Natural killer cell treated with Interleukin-12 subunit alpha and Interleukin-12 subunit beta and Interleukin-15 and Interleukin-18, amount 100 ng/mL, for 72 hours (primary cell): ENCODE data around the gene DUSP19. TPM values are rescaled to one million over a fixed set of nuclear protein-coding genes. Genes with fewer than 3 reads are reported as not detected.
A peak's percentile ranks its signal among the peaks of the same experiment; 100 is the strongest.

ENCODE experiments used
- ATAC-seq, 2 donors: fragments of 150-1000 bp; cut with Tn5 transposase in 1 of 2; sonication (Bioruptor Pico), chemical (Tn5 transposase) in 1 of 2; 2 replicates each; pipeline ENCODE4 v1.10.0; 2021
- DNase-seq: peaks from one replicate; pipeline ENCODE4 v3.0.0; 2022; ENCODE audit warnings: low spot score
- H3K27ac Mint-ChIP-seq, 2 donors: 1 replicate in 1 of 2; 2 replicates in 1 of 2; pipeline ENCODE4 v1.8.0; 2022; ENCODE audit warnings: mixed read lengths in 2 of 2, mild to moderate bottlenecking in 1 of 2, moderate library complexity in 1 of 2
- H3K27me3 Mint-ChIP-seq, 2 donors: 1 replicate in 1 of 2; 2 replicates in 1 of 2; pipeline ENCODE4 v1.8.0; 2022; ENCODE audit warnings: mixed read lengths in 2 of 2
- H3K36me3 Mint-ChIP-seq: one replicate; pipeline ENCODE4 v1.8.0; 2022; ENCODE audit warnings: mixed read lengths
- H3K4me1 Mint-ChIP-seq, 2 donors: 1 replicate in 1 of 2; 2 replicates in 1 of 2; pipeline ENCODE4 v1.8.0; 2022; ENCODE audit warnings: low read depth in 2 of 2, mixed read lengths in 2 of 2, mild to moderate bottlenecking in 1 of 2
- H3K4me3 Mint-ChIP-seq: one replicate; pipeline ENCODE4 v1.8.0; 2022; ENCODE audit warnings: mixed read lengths
- H3K9me3 Mint-ChIP-seq: 2 replicates; pipeline ENCODE4 v1.8.0; 2022; ENCODE audit warnings: mixed read lengths
- total RNA-seq, 2 donors: library from RNA; stranded (reverse); gene quantifications; one replicate each; pipeline ENCODE4 v1.2.3, GENCODE V29; 2022

DUSP19 gene
- total RNA-seq, 2 donors from 2014 or later: 1.4 to 1.5 TPM

- Mint-ChIP-seq H3K4me1 (peaks cover 15 to 25% of the 10 kb centered on the region in 2 donors), H3K9me3 (no peaks in the 10 kb centered on the region), H3K4me3 (peak within 1 kb of the TSS; percentile 97), H3K27ac (peak within 1 kb of the TSS; percentile 93 to 96), H3K27me3 (peaks cover 22 to 23% of the 10 kb centered on the region in 2 donors), H3K36me3 (peaks cover 4% of the 10 kb centered on the region)
- peak; percentile 94 to 97 for ATAC-seq
- DNase-seq: peak; percentile 90
Observed at GRCh38 chr2:183124222-183124956, 45.8 kb downstream of the DUSP19 start, which contains the start of gene NUP35. NUP35 (plus strand) TSS chr2:183124443; CDS start chr2:183124458, 15 bp downstream.

DNA sequence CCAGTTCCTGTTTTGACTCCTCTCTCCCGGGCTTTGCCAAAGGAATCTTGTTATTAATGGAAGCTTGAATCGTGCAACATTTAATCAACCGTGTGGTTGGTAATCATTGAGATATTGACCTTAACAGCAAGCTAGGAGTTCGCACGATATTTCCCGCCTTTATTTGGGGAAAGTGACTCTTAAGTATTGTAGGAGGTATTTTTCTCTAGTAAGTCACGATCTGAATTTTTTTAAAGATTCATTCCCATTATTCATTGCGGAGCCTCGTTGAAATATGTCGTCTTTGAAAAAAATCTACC lies 46.4 kb downstream of the DUSP19 start:
- no peak for ATAC-seq
- peaks cover 15 to 25% of the 10 kb centered on the region in 2 donors for H3K4me1 Mint-ChIP-seq
- H3K27ac Mint-ChIP-seq: peak overlapping the region; percentile 93 to 96
- H3K27me3 Mint-ChIP-seq: peaks cover 16 to 21% of the 10 kb centered on the region in 2 donors
- H3K36me3 Mint-ChIP-seq: peaks cover 4% of the 10 kb centered on the region
- no peak for DNase-seq
- peak overlapping the region; percentile 97 for H3K4me3 Mint-ChIP-seq
- H3K9me3 Mint-ChIP-seq: no peaks in the 10 kb centered on the region

DNA sequence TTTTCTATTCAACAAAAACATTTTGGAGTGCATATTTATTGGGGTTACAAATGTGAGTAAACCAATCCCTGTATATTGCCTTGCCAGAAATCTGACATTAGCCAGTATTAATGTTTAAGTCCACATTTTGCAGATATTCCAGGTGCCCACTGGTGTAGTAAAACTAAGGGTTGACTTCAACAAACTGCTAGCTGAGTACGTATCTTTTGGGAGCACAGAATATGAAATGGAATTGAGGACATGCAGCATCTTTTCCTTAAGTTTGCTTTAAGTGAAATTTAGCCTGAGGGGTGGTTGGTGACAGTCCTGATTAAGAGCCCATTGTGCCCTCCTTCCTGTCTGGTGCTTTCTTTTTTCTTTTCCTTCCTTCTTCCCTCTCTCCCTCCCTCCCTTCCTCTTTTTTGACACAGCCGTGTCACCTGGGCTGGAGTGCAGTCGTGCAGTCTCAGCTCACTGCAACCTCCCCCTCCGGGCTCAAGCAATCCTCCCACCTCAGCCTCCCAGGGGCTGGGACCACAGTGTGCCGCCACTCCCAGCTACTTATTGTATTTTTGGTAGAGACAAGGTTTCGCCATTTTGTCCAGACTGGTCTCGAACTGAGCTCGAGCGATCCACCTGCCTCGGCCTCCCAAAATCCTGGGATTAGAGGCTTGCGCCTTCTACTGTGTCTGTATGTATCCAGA lies 47.3 kb downstream of the DUSP19 start:
- H3K9me3 Mint-ChIP-seq: no peaks in the 10 kb centered on the region
- H3K27me3 Mint-ChIP-seq: peaks cover 8 to 14% of the 10 kb centered on the region in 2 donors
- H3K36me3 Mint-ChIP-seq: peaks cover 4% of the 10 kb centered on the region
- peaks cover 15 to 25% of the 10 kb centered on the region in 2 donors for H3K4me1 Mint-ChIP-seq
- H3K27ac Mint-ChIP-seq: peak overlapping the region; percentile 93 to 96
- DNase-seq (no peak), ATAC-seq (no peak)
- peak overlapping the region; percentile 97 for H3K4me3 Mint-ChIP-seq

- Mint-ChIP-seq H3K9me3 (no peaks in the 10 kb centered on the region), H3K27ac (no peak overlapping the region), H3K4me1 (peaks cover 15 to 25% of the 10 kb centered on the region in 2 donors), H3K4me3 (no peak overlapping the region), H3K27me3 (peaks cover 0 to 10% of the 10 kb centered on the region in 2 donors), H3K36me3 (peaks cover 4% of the 10 kb centered on the region)
- no peak for ATAC-seq
- DNase-seq: no peak
Observed at GRCh38 chr2:183126635-183127034, 48.1 kb downstream of the DUSP19 start.

DNA sequence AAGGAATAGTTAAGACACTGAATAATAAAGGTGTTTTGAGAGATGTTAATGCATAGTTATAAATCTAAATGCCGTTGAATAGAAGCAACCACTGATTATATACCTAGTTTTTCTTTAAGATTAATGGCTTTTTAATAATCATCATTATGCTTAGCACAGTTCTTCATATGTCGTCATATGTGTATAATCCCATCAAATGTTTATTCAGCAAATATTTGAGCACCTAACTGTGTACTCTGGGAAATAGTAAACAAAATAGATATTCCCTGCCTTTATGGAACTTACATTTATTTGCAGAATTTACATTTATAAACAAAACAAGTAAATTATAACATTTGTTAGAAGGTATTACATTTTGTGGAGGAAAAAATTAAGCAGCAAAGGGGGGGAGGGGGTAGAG lies 55.5 kb downstream of the DUSP19 start:
- peaks cover 14% of the 10 kb centered on the region for H3K36me3 Mint-ChIP-seq
- no peaks in the 10 kb centered on the region for H3K9me3 Mint-ChIP-seq
- no peak overlapping the region for H3K27ac Mint-ChIP-seq
- H3K27me3 Mint-ChIP-seq: no peaks in the 10 kb centered on the region
- H3K4me3 Mint-ChIP-seq: no peak overlapping the region
- DNase-seq (no peak), ATAC-seq (no peak)
- peaks cover 0 to 6% of the 10 kb centered on the region in 2 donors for H3K4me1 Mint-ChIP-seq

GRCh38 chr2:183148955-183149354 lies 70.4 kb downstream of the DUSP19 start:
- H3K36me3 Mint-ChIP-seq: peaks cover 30% of the 10 kb centered on the region
- DNase-seq (no peak), ATAC-seq (no peak)
- no peak overlapping the region for H3K4me3 Mint-ChIP-seq
- no peak overlapping the region for H3K27ac Mint-ChIP-seq
- H3K27me3 Mint-ChIP-seq: no peaks in the 10 kb centered on the region
- H3K4me1 Mint-ChIP-seq: peaks cover 0 to 3% of the 10 kb centered on the region in 2 donors
- no peaks in the 10 kb centered on the region for H3K9me3 Mint-ChIP-seq

GRCh38 chr2:183149489-183149888 lies 70.9 kb downstream of the DUSP19 start:
- no peak overlapping the region for H3K4me3 Mint-ChIP-seq
- DNase-seq (no peak), ATAC-seq (no peak)
- H3K27ac Mint-ChIP-seq: no peak overlapping the region
- no peaks in the 10 kb centered on the region for H3K9me3 Mint-ChIP-seq
- H3K27me3 Mint-ChIP-seq: no peaks in the 10 kb centered on the region
- peaks cover 0 to 3% of the 10 kb centered on the region in 2 donors for H3K4me1 Mint-ChIP-seq
- H3K36me3 Mint-ChIP-seq: peaks cover 30% of the 10 kb centered on the region

Other genes with a start within 250 kb of the DUSP19 start
- not detected for gene FRZB, start 212.1 kb upstream of the DUSP19 start, total RNA-seq
- 1 to 10 TPM; 3.1 to 9.2 TPM for gene NCKAP1, start 40.3 kb upstream of the DUSP19 start, total RNA-seq
- gene NUP35, start 45.7 kb downstream of the DUSP19 start, total RNA-seq: 10 to 100 TPM; 25.6 to 47.9 TPM